ENCODE results near the gene KCNK3. TPM values are rescaled to one million over a fixed set of nuclear protein-coding genes. Genes with fewer than 3 reads are reported as not detected.

KCNK3 gene
- total and polyA plus RNA-seq, 2 experiments from 2014 or later = not detected

GRCh38 chr2:26770986-26771586 is 78.6 kb downstream of the KCNK3 start:
- in situ Hi-C loops (cut with MboI) = no loop called here
- no peak overlapping the region for H3K27ac ChIP-seq

DNA sequence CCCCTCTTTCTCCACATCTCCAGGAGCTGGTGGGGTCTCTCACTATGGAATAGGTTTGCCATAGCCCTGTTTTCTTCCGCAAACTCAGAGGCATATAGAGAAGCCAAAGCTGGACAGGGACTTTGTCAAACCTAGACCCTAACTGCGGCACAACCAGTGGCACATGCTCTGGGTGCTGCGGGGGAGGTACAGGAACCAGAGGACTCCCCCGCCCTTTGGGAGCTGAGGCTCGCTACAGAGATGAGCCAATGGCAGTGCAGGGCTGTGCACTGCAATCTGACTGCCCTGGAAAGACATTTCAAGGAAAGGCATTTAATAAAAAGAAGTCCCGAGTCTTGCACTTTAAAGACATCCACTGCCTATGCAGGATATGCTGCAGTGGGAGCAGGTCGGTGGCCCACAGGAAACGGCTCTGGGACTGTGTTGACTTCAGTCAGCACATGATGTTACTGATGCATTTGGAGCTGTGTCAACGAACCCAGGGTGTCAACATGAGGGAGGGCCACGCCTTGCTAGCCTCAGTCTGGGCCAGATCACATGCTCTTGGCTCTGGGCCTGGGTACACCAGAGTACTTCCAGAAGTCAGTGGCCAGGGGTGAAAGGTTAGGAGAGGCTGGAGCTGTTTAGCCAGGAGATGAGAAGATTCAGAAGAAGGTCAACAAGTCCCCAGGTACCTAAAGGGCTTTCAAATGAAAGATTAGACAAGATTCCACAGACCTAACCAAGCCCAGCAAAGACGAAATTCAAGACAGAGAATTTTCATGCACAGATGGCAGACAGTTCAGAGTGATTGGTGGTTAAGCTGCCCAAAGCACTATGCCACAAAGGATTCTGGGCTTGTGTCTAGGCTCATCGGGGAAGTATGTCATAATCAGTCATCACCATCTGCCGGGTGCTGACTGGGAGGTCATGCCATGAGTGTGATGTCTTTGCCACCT is 79.8 kb downstream of the KCNK3 start:
- Histone ChIP-seq H3K27me3 (replicated peaks; ENCODE audit: insufficient read depth) (no peaks in the 10 kb centered on the region), H3K4me3 (no peak overlapping the region), H3K4me1 (ENCODE audit: insufficient read depth) (peaks cover 29% of the 10 kb centered on the region), H3K9me2 (ENCODE audit: insufficient read depth) (no peaks in the 10 kb centered on the region), H2AFZ (no peak overlapping the region), H3K4me2 (ENCODE audit: unreplicated experiment) (peak overlapping the region; percentile 7), H4K20me1 (ENCODE audit: insufficient read depth) (peaks cover 5% of the 10 kb centered on the region; the same call in 1 of the 2 replicates), H3K79me2 (ENCODE audit: insufficient read depth) (peaks cover 86% of the 10 kb centered on the region), H3K9me3 (ENCODE audit: low read depth) (no peaks in the 10 kb centered on the region), H3K9ac (no peak overlapping the region), H3K36me3 (ENCODE audit: low read depth) (no peaks in the 10 kb centered on the region; the same call in 1 of the 2 replicates), H3K27ac (no peak overlapping the region), H3F3A (ENCODE audit: insufficient read depth) (peaks cover 11% of the 10 kb centered on the region)
- in situ Hi-C loops (cut with MboI) = no loop called here
- DNase-seq = peak; percentile 70
- TF ChIP-seq EZH2 (IDR thresholded peaks at IDR 0.05; ENCODE audit: insufficient read depth, poor library complexity, severe bottlenecking) = no peak
- no peak for TF ChIP-seq EZH2phosphoT487 (IDR thresholded peaks at IDR 0.05; ENCODE audit: insufficient read depth, low read depth)
- 35 to 39% methylated on average over 13 of the region's 13 CpGs for WGBS, 2 experiments (ENCODE audit: low coverage in 1 of 2, low lambda C conversion rate in 2 of 2, missing lambda C conversion rate in 2 of 2)

More at GRCh38 chr2:26770986-26771586, 78.6 kb downstream of the KCNK3 start:
- Histone ChIP-seq H3K4me1 (ENCODE audit: insufficient read depth) (peaks cover 29% of the 10 kb centered on the region), H3K9me2 (ENCODE audit: insufficient read depth) (no peaks in the 10 kb centered on the region), H3K79me2 (ENCODE audit: insufficient read depth) (peaks cover 98% of the 10 kb centered on the region), H4K20me1 (ENCODE audit: insufficient read depth) (peaks cover 5% of the 10 kb centered on the region; the same call in 1 of the 2 replicates), H3K4me2 (ENCODE audit: unreplicated experiment) (peak overlapping the region; percentile 15), H3K4me3 (no peak overlapping the region), H3K36me3 (ENCODE audit: low read depth) (no peaks in the 10 kb centered on the region; the same call in 1 of the 2 replicates), H3K27me3 (replicated peaks; ENCODE audit: insufficient read depth) (no peaks in the 10 kb centered on the region), H3K9me3 (ENCODE audit: low read depth) (no peaks in the 10 kb centered on the region), H2AFZ (no peak overlapping the region), H3K9ac (no peak overlapping the region), H3F3A (ENCODE audit: insufficient read depth) (peaks cover 11% of the 10 kb centered on the region)
- peak; percentile 80 for DNase-seq
- TF ChIP-seq EZH2phosphoT487 (IDR thresholded peaks at IDR 0.05; ENCODE audit: insufficient read depth, low read depth) (no peak), EZH2 (IDR thresholded peaks at IDR 0.05; ENCODE audit: insufficient read depth, poor library complexity, severe bottlenecking) (no peak)
- 77% methylated on average over 6 of the region's 6 CpGs for WGBS, 2 experiments (ENCODE audit: low coverage in 1 of 2, low lambda C conversion rate in 2 of 2, missing lambda C conversion rate in 2 of 2)

- no peaks in the 10 kb centered on the region for H3K9me2 ChIP-seq (ENCODE audit: insufficient read depth)
- no peak for DNase-seq
- in situ Hi-C loops (cut with MboI) = no loop called here
- no peak overlapping the region for H2AFZ ChIP-seq
- H3K4me1 ChIP-seq (ENCODE audit: insufficient read depth) = peaks cover 18% of the 10 kb centered on the region
- H3K4me2 ChIP-seq (ENCODE audit: unreplicated experiment) = no peak overlapping the region
- H3K36me3 ChIP-seq (ENCODE audit: low read depth) = peaks cover 25% of the 10 kb centered on the region
- H3K27me3 ChIP-seq (replicated peaks; ENCODE audit: insufficient read depth) = no peaks in the 10 kb centered on the region
- TF ChIP-seq EZH2phosphoT487 (IDR thresholded peaks at IDR 0.05; ENCODE audit: insufficient read depth, low read depth) (no peak), EZH2 (IDR thresholded peaks at IDR 0.05; ENCODE audit: insufficient read depth, poor library complexity, severe bottlenecking) (no peak)
- no peak overlapping the region for H3K4me3 ChIP-seq
- peaks cover 46% of the 10 kb centered on the region for H3K79me2 ChIP-seq (ENCODE audit: insufficient read depth)
- H3K9me3 ChIP-seq (ENCODE audit: low read depth) = no peaks in the 10 kb centered on the region
- no peak overlapping the region for H3K9ac ChIP-seq
- H3K27ac ChIP-seq = no peak overlapping the region
- WGBS, 2 experiments (ENCODE audit: low coverage in 1 of 2, low lambda C conversion rate in 2 of 2, missing lambda C conversion rate in 2 of 2) = 89% methylated on average over 4 to 5 of the region's 5 CpGs
- H3F3A ChIP-seq (ENCODE audit: insufficient read depth) = peaks cover 11% of the 10 kb centered on the region
- peaks cover 5% of the 10 kb centered on the region; the same call in 1 of the 2 replicates for H4K20me1 ChIP-seq (ENCODE audit: insufficient read depth)
These were observed 83.8 kb downstream of the KCNK3 start for GRCh38 chr2:26776195-26776800.

DNA sequence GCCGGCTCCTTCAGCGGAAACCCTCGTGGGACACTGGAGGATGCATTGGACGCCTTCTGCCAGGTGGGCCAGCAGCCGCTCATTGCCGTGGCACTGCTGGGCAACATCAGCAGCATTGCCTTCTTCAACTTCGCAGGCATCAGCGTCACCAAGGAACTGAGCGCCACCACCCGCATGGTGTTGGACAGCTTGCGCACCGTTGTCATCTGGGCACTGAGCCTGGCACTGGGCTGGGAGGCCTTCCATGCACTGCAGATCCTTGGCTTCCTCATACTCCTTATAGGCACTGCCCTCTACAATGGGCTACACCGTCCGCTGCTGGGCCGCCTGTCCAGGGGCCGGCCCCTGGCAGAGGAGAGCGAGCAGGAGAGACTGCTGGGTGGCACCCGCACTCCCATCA is 85.6 kb downstream of the KCNK3 start:
- 98 to 100% methylated on average over 18 of the region's 18 CpGs for WGBS, 2 experiments (ENCODE audit: low coverage in 1 of 2, low lambda C conversion rate in 2 of 2, missing lambda C conversion rate in 2 of 2)
- Histone ChIP-seq H4K20me1 (ENCODE audit: insufficient read depth) (peaks cover 4% of the 10 kb centered on the region; the same call in 1 of the 2 replicates), H3K36me3 (ENCODE audit: low read depth) (peaks cover 25% of the 10 kb centered on the region), H3K9ac (no peak overlapping the region), H3K27me3 (replicated peaks; ENCODE audit: insufficient read depth) (no peaks in the 10 kb centered on the region), H3K9me2 (ENCODE audit: insufficient read depth) (no peaks in the 10 kb centered on the region), H3F3A (ENCODE audit: insufficient read depth) (no peaks in the 10 kb centered on the region), H3K79me2 (ENCODE audit: insufficient read depth) (peaks cover 29% of the 10 kb centered on the region), H2AFZ (no peak overlapping the region), H3K4me2 (ENCODE audit: unreplicated experiment) (no peak overlapping the region), H3K4me3 (no peak overlapping the region), H3K9me3 (ENCODE audit: low read depth) (no peaks in the 10 kb centered on the region), H3K4me1 (ENCODE audit: insufficient read depth) (no peaks in the 10 kb centered on the region), H3K27ac (no peak overlapping the region)
- no peak for TF ChIP-seq EZH2phosphoT487 (IDR thresholded peaks at IDR 0.05; ENCODE audit: insufficient read depth, low read depth)
- no peak for TF ChIP-seq EZH2 (IDR thresholded peaks at IDR 0.05; ENCODE audit: insufficient read depth, poor library complexity, severe bottlenecking)
- DNase-seq = no peak
- in situ Hi-C loops (cut with MboI) = no loop called here
